IPS-18c (cell line): ENCODE results near the gene SPATA21.

Source experiments
- H3K4me3 ChIP-seq: 2 replicates; pipeline ENCODE4 v1.7.0; 2013; ENCODE audit warnings: low read depth, mild to moderate bottlenecking, low read length, moderate library complexity; ENCODE audit not compliant: insufficient read depth
- H3K9me3 ChIP-seq: one replicate; pipeline ENCODE4 v1.6.1; 2013; ENCODE audit warnings: mild to moderate bottlenecking, low read length, moderate library complexity; ENCODE audit not compliant: control insufficient read depth, insufficient read depth

Gene SPATA21

DNA sequence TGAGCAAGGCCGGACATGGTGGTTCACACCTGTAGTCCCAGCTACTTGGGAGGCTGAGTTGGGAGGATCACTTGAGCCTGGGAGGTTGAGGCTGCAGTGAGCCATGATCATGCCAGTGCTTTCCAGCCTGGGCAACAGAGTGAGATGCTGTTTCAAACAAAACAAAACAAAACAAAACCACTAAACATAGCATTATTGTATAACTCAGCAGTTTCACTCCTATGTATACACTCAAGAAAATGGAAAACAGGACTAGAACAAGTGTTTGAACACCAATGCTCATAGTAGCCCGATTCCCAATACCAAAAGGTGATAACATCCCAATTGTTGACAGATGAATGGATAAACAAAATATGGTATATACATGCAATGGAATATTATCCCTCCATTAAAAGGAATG lies 1.3 kb upstream of the SPATA21 start:
- Histone ChIP-seq H3K4me3 (no peak overlapping the region), H3K9me3 (no peaks in the 10 kb centered on the region)

DNA sequence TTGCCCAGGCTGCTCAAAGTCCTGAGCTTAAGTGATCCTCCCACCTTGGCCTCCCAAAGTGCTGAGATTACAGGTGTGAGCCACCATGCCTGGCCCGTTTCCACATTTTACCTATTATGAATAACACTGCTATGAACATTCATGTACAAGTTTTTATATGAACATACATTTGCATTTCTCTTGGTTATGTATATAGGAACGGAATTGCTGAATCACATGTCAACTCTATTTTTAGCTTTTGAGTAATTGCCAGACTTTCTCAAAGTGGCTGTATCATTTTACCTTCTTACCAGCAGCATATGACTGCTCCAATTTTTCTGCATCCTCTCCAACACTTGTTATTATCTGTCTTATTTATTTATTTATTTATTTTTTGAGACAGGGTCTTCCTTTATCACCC lies 2.7 kb downstream of the SPATA21 start:
- H3K4me3 ChIP-seq = no peak overlapping the region
- H3K9me3 ChIP-seq = no peaks in the 10 kb centered on the region

DNA sequence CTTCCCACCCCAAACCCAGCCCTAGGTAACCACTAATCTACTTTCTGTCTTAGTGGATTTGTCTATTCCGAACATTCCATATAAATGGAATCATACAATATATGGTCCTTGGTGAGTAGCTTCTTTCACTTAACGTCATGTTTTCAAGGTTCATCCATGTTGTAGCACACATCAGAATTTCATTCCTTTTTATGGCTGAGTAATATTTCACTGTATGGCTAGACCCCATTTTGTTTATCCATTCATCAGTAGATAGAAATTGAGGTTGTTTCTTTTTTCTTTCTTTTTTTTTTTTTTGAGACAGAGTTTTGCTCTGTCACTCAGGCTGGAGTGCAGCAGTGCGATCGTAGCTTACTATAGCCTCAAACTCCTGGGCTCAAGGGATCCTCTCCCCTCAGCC lies 3.2 kb downstream of the SPATA21 start:
- Histone ChIP-seq H3K4me3 (no peak overlapping the region), H3K9me3 (no peaks in the 10 kb centered on the region)

DNA sequence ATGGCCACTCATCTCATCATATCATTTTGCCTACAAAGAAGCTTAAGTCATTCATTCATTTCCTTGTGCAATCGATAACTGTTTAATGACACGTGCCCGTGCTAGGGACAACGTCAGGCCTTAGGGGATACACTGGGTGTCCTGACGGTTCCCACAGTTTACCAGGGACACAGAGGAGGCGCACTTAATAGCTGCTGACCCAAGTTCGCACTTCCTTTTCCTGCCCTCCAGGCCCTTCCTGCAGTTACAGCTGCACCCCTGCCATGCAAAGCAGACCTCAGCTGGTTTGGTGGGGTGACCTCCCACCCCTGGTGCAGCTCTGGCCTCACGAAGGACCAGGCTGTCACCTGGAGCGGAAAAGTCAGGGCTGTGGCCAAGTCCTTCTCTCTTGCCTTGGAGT lies 4.2 kb downstream of the SPATA21 start:
- Histone ChIP-seq H3K9me3 (no peaks in the 10 kb centered on the region), H3K4me3 (no peak overlapping the region)

DNA sequence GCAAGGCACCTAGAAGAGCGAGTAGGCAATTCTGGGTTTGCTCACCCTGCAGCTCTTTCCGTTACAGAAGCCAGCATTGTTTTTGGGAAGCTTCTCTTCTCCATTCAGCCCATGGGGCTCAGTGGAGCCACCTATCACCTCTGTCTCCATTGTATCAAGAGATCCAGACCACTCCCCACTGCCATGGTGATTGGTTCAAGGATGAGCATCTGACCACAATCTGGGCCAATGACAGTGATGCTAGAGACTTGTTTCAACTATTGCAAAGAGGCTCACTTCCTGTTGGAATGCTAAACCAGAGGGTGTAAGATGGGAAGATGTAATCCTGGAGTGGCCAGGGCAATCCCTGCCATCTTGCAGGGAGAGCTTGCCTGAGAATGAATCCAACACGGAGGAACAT lies 6.6 kb downstream of the SPATA21 start:
- H3K9me3 ChIP-seq = no peaks in the 10 kb centered on the region
- no peak overlapping the region for H3K4me3 ChIP-seq

DNA sequence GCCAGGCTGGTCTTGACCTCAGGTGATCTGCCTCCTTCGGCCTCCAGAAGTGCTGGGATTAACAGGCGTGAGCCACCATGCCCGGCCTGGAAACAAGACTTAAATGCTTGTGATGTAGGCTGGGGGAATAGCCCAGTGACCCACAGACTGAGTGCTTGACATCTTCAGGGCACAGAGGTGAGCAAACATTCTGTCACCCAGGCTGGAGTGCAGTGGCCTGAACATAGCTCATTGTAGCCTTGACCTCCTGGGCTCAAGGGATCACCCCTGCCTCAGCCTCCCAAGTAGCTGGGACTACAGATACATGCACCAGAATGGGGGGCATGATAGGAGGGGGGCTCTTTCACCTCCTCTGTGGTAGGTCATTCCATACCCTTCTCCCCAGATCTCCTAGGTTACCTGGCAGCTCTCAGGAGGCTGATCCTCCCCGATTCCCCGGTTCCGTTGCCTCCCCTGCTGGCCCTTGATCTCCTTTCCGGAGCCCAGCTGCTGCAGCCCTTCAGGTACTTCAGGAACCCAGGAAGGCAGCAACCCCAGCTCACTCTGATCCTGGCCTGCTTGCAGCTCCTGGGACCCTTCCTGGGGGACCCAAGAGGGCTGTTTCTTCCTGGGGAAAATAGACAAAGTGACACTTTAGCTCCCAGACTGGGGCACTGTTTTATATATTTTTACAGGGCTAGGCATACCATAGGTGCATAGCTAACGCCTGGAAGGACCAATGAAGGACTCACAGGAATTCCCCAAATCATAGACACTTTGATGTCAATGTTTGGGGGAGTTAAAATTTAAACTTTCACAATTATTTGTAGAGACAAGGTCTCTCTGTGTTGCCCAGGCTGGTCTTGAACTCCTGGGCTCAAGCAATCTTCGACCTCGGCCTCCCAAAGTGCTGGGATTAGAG lies 11.8 kb downstream of the SPATA21 start:
- Histone ChIP-seq H3K9me3 (no peaks in the 10 kb centered on the region), H3K4me3 (no peak overlapping the region)

DNA sequence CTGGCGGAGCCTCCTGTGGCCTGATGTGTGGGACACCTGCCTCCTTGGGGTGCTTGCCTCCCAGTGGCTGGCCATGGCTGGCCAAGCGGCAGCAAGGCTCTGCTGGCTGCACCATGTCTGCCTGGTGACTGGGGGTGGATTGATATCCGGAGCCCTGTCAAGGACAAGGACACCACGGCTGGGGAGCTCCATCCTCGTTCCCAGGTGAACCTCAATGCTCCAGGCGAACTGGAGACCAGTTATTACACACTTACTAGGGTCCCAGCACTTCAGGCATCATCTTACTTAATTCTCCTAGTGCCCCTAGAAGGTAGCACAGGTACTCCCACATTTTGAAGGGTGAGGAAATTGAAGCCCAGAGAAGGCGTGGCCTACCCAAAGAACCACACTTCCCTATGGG lies 15.2 kb downstream of the SPATA21 start:
- H3K9me3 ChIP-seq = no peaks in the 10 kb centered on the region

DNA sequence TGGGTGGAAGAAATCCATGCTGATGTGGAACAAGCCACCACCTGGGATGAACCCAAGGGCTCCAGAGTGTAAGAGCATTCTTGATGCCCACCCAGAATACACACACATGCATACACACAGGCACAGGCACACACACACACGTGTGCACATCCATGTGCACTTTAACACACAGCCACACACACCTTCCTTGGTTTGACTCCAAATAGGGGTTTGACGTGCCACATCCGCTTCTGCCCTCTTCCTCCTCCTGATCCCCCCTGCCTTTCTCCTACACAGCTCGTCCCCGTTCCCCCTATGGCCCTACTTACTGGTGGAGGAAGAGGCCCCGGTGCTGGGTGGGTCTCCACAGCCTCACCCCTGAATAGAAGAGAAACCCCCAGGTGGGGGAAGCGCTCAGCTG lies 16.0 kb downstream of the SPATA21 start:
- Histone ChIP-seq H3K4me3 (no peak overlapping the region), H3K9me3 (no peaks in the 10 kb centered on the region)

More for the DNA sequence above, 15.2 kb downstream of the SPATA21 start:
- no peak overlapping the region for H3K4me3 ChIP-seq

DNA sequence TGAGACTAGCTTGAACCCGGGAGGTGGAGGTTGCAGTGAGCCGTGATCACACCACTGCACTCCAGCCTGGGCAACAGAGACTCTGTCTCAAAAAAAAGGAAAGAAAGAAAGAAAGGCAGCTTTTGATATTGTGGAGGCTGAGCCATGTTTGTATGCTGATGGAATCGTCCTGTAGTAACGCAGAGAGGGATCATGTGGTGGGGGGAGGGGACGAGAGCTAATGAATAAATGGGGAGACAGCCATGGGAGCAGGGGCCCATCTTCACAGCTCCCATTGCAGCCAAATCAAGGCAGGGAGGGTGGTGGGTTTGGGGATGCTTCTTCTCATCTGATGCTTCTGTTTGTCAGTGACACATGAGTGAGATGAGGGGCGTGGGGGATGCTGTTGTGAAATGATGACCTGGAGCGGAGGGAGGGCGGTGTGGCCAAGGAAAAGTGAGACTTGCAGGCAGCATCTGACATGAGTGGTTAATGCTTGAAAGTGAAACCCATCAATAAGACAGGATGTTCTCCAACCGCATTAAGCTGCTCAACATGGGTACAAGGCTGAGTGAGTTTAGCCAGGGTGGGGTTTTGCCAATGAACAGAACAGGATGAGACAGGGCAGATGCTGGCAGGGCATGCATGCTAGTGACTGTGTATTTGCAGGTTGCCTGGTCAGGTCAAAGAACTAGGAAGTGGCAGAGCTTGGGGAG lies 16.7 kb downstream of the SPATA21 start:
- Histone ChIP-seq H3K4me3 (no peak overlapping the region), H3K9me3 (no peaks in the 10 kb centered on the region)

DNA sequence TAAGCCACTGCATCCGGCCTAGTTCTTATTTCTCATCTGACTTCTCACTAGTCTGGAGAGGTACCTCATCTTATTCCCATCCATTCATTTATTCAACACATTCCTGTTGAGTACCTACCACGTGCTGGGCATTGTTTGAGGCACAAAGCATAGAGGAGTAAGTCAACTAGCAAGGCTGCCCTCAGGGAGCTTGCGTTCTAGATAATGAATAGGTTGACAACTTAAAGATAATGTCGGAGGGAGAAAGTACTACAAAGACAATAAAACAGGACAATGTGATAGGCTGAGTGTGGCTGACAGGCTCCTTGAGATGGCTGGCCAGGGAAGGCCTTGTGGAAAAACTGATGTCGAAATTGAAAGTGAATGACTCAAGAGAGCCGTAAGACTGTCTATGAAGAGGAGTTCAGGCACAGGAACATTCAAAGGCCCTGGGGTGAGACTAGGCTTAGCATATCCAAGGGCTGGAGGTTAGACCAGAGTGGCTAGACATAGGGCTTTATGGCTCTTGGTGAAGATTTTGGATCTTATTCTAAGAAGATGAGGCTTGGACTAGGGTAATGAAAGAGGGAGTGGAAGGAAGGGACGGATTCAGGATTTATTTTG lies 18.3 kb downstream of the SPATA21 start:
- Histone ChIP-seq H3K9me3 (no peaks in the 10 kb centered on the region), H3K4me3 (no peak overlapping the region)

DNA sequence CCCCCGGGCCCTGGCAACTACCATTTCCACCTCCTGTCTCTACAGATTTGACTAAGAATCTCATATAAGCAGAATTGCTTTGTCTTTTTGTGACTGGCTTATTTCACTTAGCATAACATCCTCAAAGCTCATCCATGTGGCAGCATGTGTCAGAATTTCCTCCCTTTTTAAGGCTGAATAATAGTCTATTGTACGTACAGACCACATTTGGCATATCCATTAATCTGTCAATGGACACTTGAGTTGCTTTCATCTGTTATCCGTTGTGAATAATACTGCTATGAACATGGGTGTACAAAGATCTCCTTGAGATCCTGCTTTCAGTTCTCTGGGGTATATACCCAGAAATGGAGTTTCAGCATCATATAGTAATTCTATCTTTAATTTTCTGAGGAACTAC lies 24.0 kb downstream of the SPATA21 start:
- H3K4me3 ChIP-seq = no peak overlapping the region
- H3K9me3 ChIP-seq = no peaks in the 10 kb centered on the region

DNA sequence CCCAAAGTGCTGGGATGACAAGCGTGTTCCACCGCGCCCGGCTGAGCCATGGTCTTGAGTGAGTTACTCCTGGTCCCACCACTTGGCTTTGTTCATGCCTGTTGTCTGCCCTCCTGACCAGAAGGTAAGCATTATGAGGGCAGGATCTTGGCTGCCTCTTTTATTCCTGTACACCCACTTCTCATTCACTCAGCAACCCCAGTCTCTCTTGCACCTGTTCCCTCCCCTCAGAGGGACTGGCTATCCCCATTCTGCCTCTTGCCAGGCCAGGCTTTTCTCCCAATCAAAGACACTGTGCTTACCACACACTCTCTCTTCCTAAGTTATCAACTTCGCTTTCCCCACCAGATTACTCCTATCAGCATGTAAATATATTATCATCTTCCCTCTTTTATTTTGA lies 26.4 kb downstream of the SPATA21 start:
- no peaks in the 10 kb centered on the region for H3K9me3 ChIP-seq
- H3K4me3 ChIP-seq = no peak overlapping the region

DNA sequence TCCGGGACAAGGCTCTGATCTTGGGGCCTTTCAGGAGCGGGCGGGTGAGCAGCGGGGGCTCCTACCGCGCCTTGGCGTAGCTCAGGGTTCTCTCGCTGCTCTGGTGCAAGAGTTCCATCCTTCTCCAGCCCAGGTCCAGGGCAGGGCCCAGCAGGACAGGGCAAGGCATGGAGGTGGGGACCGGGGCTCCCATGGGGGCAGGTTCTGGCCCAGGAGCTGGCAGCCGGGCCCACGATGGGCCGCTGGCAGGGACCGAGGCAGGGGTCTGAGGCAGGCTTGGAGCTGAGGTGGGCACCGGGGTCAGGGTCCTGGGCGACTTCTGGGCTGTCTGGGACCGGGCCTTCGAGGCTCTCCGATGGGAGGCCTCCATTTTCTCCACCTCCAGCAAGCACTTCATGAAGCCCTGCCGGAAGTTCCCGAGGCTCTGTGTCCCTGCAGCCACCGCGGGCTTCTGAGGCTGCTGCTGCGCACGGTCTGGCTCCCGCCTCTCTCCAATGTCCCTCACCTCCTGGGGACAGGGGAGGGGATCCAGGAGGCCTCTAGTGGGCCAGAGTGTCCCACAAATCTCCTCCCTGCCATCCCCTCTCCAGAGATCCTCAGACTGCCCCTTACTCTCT lies 27.6 kb downstream of the SPATA21 start:
- Histone ChIP-seq H3K4me3 (no peak overlapping the region), H3K9me3 (no peaks in the 10 kb centered on the region)

DNA sequence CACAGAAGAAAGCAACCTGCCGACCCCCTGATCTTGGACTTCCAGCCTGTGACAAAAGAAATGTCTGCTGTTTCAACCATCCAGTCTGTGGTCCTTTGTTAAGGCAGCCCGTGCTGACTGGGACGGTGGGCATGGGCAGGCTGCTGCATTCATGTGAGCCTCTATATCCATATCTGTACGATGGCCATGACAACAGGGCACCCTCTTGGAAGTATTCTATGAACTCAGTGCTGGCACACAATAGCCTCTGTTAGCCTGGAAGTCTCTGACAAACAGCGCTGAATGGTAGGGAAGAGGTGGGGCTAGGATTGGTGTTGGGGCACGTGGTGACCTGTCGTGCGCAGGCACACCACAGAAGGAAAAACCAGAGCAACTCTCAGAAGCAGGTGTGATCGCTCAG lies 30.4 kb downstream of the SPATA21 start:
- Histone ChIP-seq H3K9me3 (no peaks in the 10 kb centered on the region), H3K4me3 (no peak overlapping the region)

DNA sequence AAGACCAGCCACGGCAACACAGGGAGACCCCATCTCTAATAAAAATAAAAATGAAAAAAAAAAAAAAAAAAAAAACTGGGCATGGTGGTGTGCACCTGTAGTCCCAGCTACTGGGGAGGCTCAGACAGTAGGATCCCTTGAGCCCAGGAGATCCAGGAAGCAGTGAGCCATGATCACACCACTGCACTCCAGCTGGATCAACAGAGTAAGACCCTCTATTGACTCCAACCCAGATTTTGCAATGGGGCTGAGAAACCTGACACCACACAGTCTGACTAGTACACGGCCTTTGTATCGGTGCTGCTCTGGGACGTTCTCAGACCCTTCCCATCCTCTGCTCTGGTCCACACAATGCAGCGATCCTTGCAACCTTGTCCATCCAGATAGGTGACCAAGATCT lies 31.8 kb downstream of the SPATA21 start:
- Histone ChIP-seq H3K4me3 (no peak overlapping the region), H3K9me3 (no peaks in the 10 kb centered on the region)

DNA sequence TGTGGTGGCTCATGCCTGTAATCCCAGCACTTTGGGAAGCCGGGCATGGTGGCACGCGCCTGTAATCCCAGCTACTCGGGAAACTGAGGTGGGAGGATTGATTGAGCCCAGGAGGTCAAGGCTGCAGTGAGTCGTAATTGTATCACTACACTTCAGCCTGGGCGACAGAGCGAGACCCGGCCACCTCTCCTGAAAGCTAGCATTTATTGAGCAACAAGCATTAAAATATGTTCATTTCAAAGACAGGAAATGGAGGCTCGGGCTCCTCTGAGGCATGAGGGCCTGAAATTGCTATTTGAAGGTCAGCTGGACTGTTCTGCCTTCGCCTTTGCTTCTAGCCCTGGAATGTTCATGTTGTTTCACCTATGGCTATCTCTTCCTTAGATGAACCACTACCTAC lies 34.5 kb downstream of the SPATA21 start:
- H3K4me3 ChIP-seq = no peak overlapping the region
- no peaks in the 10 kb centered on the region for H3K9me3 ChIP-seq

DNA sequence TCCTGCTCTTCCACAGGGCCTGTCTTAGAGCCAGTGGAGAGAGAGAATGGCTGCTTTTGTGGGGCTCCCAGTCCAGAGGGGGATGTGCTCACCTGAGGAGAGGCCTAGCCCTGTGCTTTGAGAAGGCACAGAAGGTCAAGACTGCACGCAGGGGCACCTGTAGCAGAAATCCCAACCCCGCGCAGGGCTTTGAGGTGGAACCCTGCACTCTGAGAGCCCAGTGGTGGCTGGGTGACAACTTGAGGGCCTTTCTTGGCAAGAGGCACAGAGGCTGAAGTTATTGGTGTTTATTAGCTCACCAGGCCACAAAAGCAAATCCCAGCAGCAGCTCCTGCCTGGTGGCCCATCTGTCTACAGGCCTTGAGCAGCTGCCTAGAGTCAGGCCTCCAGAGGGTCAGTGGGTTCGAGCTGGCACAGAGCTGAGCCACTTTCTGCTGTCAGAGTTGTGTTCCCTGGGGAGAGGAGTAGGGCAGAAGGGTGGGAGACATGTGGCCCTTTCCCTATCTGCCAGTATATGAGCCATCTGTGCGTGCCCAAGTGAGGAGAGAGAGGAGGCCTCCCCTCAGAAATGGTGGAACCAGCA lies 38.8 kb downstream of the SPATA21 start:
- Histone ChIP-seq H3K9me3 (no peaks in the 10 kb centered on the region), H3K4me3 (no peak overlapping the region)
